Measurements from ENCODE around the gene MARCHF3.
"Not testable (repeated sequence)": the region's sequence is repeated elsewhere in the genome, so short reads cannot be mapped to it uniquely, and the experiment has no call there.

The MARCHF3 gene

GRCh38 chr5:126846344-126846743, 184.0 kb downstream of the MARCHF3 start:
- Histone ChIP-seq H3K27ac (no peak overlapping the region), H3K4me2 (no peak overlapping the region), H2AFZ (ENCODE audit: low read depth) (no peak overlapping the region), H4K20me1 (ENCODE audit: insufficient read depth) (no peaks in the 10 kb centered on the region), H3K4me1 (ENCODE audit: low read depth, poor library complexity, severe bottlenecking) (no peaks in the 10 kb centered on the region), H3K36me3 (ENCODE audit: insufficient read depth) (no peaks in the 10 kb centered on the region), H3K27me3 (ENCODE audit: insufficient read depth, low read depth) (no peaks in the 10 kb centered on the region), H3K4me3 (IDR thresholded peaks at IDR 0.05; ENCODE audit: insufficient read depth, low read depth, low read length) (no peak overlapping the region), H3K79me2 (ENCODE audit: insufficient read depth, low read depth) (no peaks in the 10 kb centered on the region), H3K9ac (no peak overlapping the region)
- TF ChIP-seq CTCF (conservative IDR thresholded peaks at IDR 0.05; ENCODE audit: low read depth, low read length), result no peak

GRCh38 chr5:126845470-126846070, 184.8 kb downstream of the MARCHF3 start:
- not testable (repeated sequence) for H3K4me1 ChIP-seq (ENCODE audit: low read depth, poor library complexity, severe bottlenecking); H3K27ac ChIP-seq; H3K27me3 ChIP-seq (ENCODE audit: insufficient read depth, low read depth); H2AFZ ChIP-seq (ENCODE audit: low read depth); H3K9ac ChIP-seq; H3K79me2 ChIP-seq (ENCODE audit: insufficient read depth, low read depth); H3K4me3 ChIP-seq (IDR thresholded peaks at IDR 0.05; ENCODE audit: insufficient read depth, low read depth, low read length); H4K20me1 ChIP-seq (ENCODE audit: insufficient read depth); H3K36me3 ChIP-seq (ENCODE audit: insufficient read depth); H3K4me2 ChIP-seq

- H3K36me3 ChIP-seq (ENCODE audit: insufficient read depth); H3K27ac ChIP-seq; H4K20me1 ChIP-seq (ENCODE audit: insufficient read depth); H2AFZ ChIP-seq (ENCODE audit: low read depth); H3K4me1 ChIP-seq (ENCODE audit: low read depth, poor library complexity, severe bottlenecking); H3K4me2 ChIP-seq; H3K79me2 ChIP-seq (ENCODE audit: insufficient read depth, low read depth); H3K27me3 ChIP-seq (ENCODE audit: insufficient read depth, low read depth); H3K9ac ChIP-seq; H3K4me3 ChIP-seq (IDR thresholded peaks at IDR 0.05; ENCODE audit: insufficient read depth, low read depth, low read length): not testable (repeated sequence)
These were observed 187.0 kb downstream of the MARCHF3 start for GRCh38 chr5:126843375-126843774.

GRCh38 chr5:126839407-126839806, 191.0 kb downstream of the MARCHF3 start:
- not testable (repeated sequence) for H4K20me1 ChIP-seq (ENCODE audit: insufficient read depth); H3K79me2 ChIP-seq (ENCODE audit: insufficient read depth, low read depth); H3K27ac ChIP-seq; H3K4me3 ChIP-seq (IDR thresholded peaks at IDR 0.05; ENCODE audit: insufficient read depth, low read depth, low read length); H3K36me3 ChIP-seq (ENCODE audit: insufficient read depth); H3K4me2 ChIP-seq; H2AFZ ChIP-seq (ENCODE audit: low read depth); H3K27me3 ChIP-seq (ENCODE audit: insufficient read depth, low read depth); H3K9ac ChIP-seq; H3K4me1 ChIP-seq (ENCODE audit: low read depth, poor library complexity, severe bottlenecking)

- H3K4me1 ChIP-seq (ENCODE audit: low read depth, poor library complexity, severe bottlenecking), result no peaks in the 10 kb centered on the region
- H3K27ac ChIP-seq, result no peak overlapping the region
- no peak overlapping the region for H3K4me2 ChIP-seq
- no peak for TF ChIP-seq CTCF (conservative IDR thresholded peaks at IDR 0.05; ENCODE audit: low read depth, low read length)
- no peak overlapping the region for H3K4me3 ChIP-seq (IDR thresholded peaks at IDR 0.05; ENCODE audit: insufficient read depth, low read depth, low read length)
- peaks cover 4% of the 10 kb centered on the region; the same call in 1 of the 2 replicates for H3K79me2 ChIP-seq (ENCODE audit: insufficient read depth, low read depth)
- H3K36me3 ChIP-seq (ENCODE audit: insufficient read depth), result peaks cover 4% of the 10 kb centered on the region; the same call in 1 of the 2 replicates
- H4K20me1 ChIP-seq (ENCODE audit: insufficient read depth), result 0 out of 2 replicates have a peak, but pooled peaks cover 5% of the 10 kb centered on the region
- no peak overlapping the region for H3K9ac ChIP-seq
- no peaks in the 10 kb centered on the region for H3K27me3 ChIP-seq (ENCODE audit: insufficient read depth, low read depth)
- no peak overlapping the region for H2AFZ ChIP-seq (ENCODE audit: low read depth)
These were observed 192.3 kb downstream of the MARCHF3 start for GRCh38 chr5:126837906-126838539.

GRCh38 chr5:126837242-126837641, 193.1 kb downstream of the MARCHF3 start:
- H3K27ac ChIP-seq, result no peak overlapping the region
- no peak overlapping the region for H2AFZ ChIP-seq (ENCODE audit: low read depth)
- no peaks in the 10 kb centered on the region for H3K27me3 ChIP-seq (ENCODE audit: insufficient read depth, low read depth)
- peaks cover 4% of the 10 kb centered on the region; the same call in 1 of the 2 replicates for H3K79me2 ChIP-seq (ENCODE audit: insufficient read depth, low read depth)
- H3K36me3 ChIP-seq (ENCODE audit: insufficient read depth), result peaks cover 4% of the 10 kb centered on the region; the same call in 1 of the 2 replicates
- no peak overlapping the region for H3K4me3 ChIP-seq (IDR thresholded peaks at IDR 0.05; ENCODE audit: insufficient read depth, low read depth, low read length)
- H3K9ac ChIP-seq, result no peak overlapping the region
- H3K4me1 ChIP-seq (ENCODE audit: low read depth, poor library complexity, severe bottlenecking), result no peaks in the 10 kb centered on the region
- TF ChIP-seq CTCF (conservative IDR thresholded peaks at IDR 0.05; ENCODE audit: low read depth, low read length), result no peak
- no peak overlapping the region for H3K4me2 ChIP-seq
- peaks cover 7% of the 10 kb centered on the region; the same call in 1 of the 2 replicates for H4K20me1 ChIP-seq (ENCODE audit: insufficient read depth)
